Medulla oblongata (tissue), 1 donor: ENCODE results near the gene NKD1.

ENCODE experiments used
- DNase-seq: peaks from one replicate; pipeline ENCODE4 v3.0.0-alpha.2; 2015; ENCODE audit errors: extremely low spot score

NKD1 gene

GRCh38 chr16:50645563-50646220 is 97.5 kb downstream of the NKD1 start:
- DNase-seq = no peak

- no peak for DNase-seq
Measured at GRCh38 chr16:50646345-50646744, 98.1 kb downstream of the NKD1 start.

- no peak for DNase-seq
Measured at GRCh38 chr16:50651835-50652438, 103.7 kb downstream of the NKD1 start.

- no peak for DNase-seq
Measured at GRCh38 chr16:50652836-50653425, 104.7 kb downstream of the NKD1 start.

GRCh38 chr16:50653633-50654519 is 105.7 kb downstream of the NKD1 start:
- DNase-seq = no peak

GRCh38 chr16:50655558-50656055 is 107.4 kb downstream of the NKD1 start:
- DNase-seq = no peak

GRCh38 chr16:50657241-50657640 is 109.0 kb downstream of the NKD1 start:
- DNase-seq = no peak

GRCh38 chr16:50659806-50660205 is 111.6 kb downstream of the NKD1 start:
- DNase-seq = no peak

- no peak for DNase-seq
Measured at GRCh38 chr16:50662306-50662940, 114.2 kb downstream of the NKD1 start.

GRCh38 chr16:50664270-50664669 is 116.1 kb downstream of the NKD1 start:
- no peak for DNase-seq

GRCh38 chr16:50665128-50665878 is 117.1 kb downstream of the NKD1 start:
- DNase-seq = peak; percentile 82

- DNase-seq = no peak
Measured at GRCh38 chr16:50666658-50667496, 118.7 kb downstream of the NKD1 start.

GRCh38 chr16:50667497-50668367 is 119.5 kb downstream of the NKD1 start:
- DNase-seq = no peak

- peak; percentile 42 for DNase-seq
Measured at GRCh38 chr16:50668368-50669008, 120.3 kb downstream of the NKD1 start.

GRCh38 chr16:50669741-50670140 is 121.5 kb downstream of the NKD1 start:
- no peak for DNase-seq

GRCh38 chr16:50670476-50670875 is 122.3 kb downstream of the NKD1 start:
- DNase-seq = no peak

- DNase-seq = no peak
Measured at GRCh38 chr16:50671644-50672260, 123.6 kb downstream of the NKD1 start.
